Colonic mucosa (tissue), 4 donors: ENCODE data around the gene ETV5. TPM values are rescaled to one million over a fixed set of nuclear protein-coding genes. Genes with fewer than 3 reads are reported as not detected.

Experiments
- DNase-seq: peaks from one replicate; pipeline ENCODE4 v3.0.0-alpha.2; 2020
- H3K27ac ChIP-seq: fragments of 200-600 bp; one replicate; pipeline ENCODE4 v1.8.0; 2021
- H3K27me3 ChIP-seq: fragments of 200-600 bp; one replicate; pipeline ENCODE4 v1.8.0; 2021
- H3K36me3 ChIP-seq: fragments of 200-600 bp; one replicate; pipeline ENCODE4 v1.8.0; 2021
- H3K4me1 ChIP-seq: fragments of 200-600 bp; one replicate; pipeline ENCODE4 v1.8.0; 2021; ENCODE audit warnings: mild to moderate bottlenecking
- H3K4me3 ChIP-seq: fragments of 200-600 bp; one replicate; pipeline ENCODE4 v1.8.0; 2021
- H3K9ac ChIP-seq, 2 donors: one replicate each; pipeline ENCODE4 v1.7.0; 2013; ENCODE audit warnings: control low read depth in 2 of 2, low read depth in 2 of 2, low read length in 2 of 2
- H3K9me3 ChIP-seq: fragments of 200-600 bp; one replicate; pipeline ENCODE4 v1.8.0; 2021
- intact Hi-C: fragments of 100-400 bp; cut with DNase I; formaldehyde crosslinking; loops from one replicate; pipeline ENCODE4 v1.14.1; 2022
- total RNA-seq, 2 donors: library from RNA; stranded (reverse); fragmentation: NEBNext Ultra II Directional in 1 of 2; extraction: Animal tissue kit (Norgen Biotek cat#: 25700) in 1 of 2; gene quantifications; one replicate each; pipeline ENCODE4 v1.2.1, GENCODE V29; 2021
- TF ChIP-seq, protein P1 (sequence below): fragments of 200-600 bp; IDR thresholded peaks from one replicate; pipeline ENCODE4 v1.8.0; 2022; ENCODE audit warnings: antibody characterized with exemption, mild to moderate bottlenecking
- donor health status: healthy.
- donor health status: DM: no; HTN: no; CAD: no.
- donor health status: DM: no; HTN: no; CAD: no.

Gene ETV5
- total RNA-seq, 2 donors from 2014 or later, result 3.1 TPM

DNA sequence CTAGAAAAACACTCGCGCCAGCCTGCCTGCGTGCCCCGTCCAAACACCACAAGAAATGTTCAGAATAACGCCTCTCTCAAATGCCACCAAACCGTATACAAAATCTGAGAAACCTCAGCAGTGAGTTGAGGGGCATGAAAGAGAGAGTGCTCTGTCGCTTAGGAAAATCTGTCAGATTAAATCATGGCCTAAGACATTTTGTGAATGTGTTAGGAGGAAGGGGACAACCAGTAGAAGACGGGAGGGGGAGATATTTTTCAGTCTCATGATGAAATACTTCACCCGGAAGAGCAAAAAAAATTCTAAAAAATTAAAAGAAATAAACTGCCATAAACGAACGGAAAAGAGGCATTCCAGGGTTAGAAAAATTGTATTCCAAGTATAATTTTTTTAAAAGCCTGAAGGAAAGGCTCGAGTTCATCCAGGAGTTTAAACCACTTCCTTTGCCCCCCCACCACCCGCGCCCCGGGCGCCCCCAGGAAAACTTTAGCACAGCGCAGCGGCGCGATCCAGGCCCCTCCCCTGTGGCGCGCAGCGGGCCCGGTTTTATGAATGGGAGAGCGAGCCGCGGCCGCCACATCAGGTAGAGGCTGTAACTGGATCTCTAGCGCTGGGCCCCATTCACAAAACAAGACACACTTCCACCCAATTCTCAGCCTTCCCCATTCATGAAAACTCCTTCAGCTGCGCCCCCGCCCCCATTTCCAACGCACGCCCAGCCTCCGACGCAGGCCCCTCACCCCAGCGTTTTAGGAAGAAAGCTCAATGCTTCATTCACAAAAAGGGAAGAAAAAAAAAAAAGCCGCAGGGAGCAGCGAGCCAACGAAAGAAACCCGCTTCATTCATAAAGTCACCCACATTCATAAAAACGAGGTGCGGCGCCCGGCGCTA lies 1.4 kb downstream of the ETV5 start:
- no peak overlapping the region for H3K27ac ChIP-seq
- H3K27me3 ChIP-seq, result peaks cover 31% of the 10 kb centered on the region
- no peaks in the 10 kb centered on the region for H3K9me3 ChIP-seq
- peak overlapping the region; percentile 6 to 66 for H3K9ac ChIP-seq
- TF ChIP-seq, protein P1, sequence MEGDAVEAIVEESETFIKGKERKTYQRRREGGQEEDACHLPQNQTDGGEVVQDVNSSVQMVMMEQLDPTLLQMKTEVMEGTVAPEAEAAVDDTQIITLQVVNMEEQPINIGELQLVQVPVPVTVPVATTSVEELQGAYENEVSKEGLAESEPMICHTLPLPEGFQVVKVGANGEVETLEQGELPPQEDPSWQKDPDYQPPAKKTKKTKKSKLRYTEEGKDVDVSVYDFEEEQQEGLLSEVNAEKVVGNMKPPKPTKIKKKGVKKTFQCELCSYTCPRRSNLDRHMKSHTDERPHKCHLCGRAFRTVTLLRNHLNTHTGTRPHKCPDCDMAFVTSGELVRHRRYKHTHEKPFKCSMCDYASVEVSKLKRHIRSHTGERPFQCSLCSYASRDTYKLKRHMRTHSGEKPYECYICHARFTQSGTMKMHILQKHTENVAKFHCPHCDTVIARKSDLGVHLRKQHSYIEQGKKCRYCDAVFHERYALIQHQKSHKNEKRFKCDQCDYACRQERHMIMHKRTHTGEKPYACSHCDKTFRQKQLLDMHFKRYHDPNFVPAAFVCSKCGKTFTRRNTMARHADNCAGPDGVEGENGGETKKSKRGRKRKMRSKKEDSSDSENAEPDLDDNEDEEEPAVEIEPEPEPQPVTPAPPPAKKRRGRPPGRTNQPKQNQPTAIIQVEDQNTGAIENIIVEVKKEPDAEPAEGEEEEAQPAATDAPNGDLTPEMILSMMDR, result no peak
- H3K36me3 ChIP-seq, result no peaks in the 10 kb centered on the region
- intact Hi-C loops, result no loop called here
- DNase-seq, result peak; percentile 70
- H3K4me3 ChIP-seq, result peak overlapping the region; percentile 65
- H3K4me1 ChIP-seq, result peaks cover 8% of the 10 kb centered on the region

DNA sequence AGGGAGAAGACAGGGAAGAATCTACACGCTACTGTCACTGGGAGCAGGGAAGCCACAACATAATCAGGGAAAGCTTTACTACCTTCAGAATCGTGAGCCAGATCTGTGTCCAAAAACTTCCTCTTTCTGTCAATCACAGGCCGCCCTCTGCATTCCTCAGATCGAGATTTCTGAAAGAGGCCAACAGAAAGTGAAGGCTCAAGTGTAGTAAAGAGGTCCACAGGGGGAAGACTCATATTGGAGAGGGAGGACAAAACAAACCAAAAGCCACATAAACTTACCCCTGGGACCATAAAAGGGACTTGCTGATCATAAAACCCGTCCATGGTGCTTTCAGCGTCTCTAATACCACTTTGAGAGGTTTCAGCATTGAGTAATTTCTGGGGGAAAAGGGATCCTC lies 3.3 kb downstream of the ETV5 start:
- H3K27ac ChIP-seq, result no peak overlapping the region
- DNase-seq, result no peak
- H3K4me1 ChIP-seq, result peaks cover 8% of the 10 kb centered on the region
- TF ChIP-seq, protein P1, result no peak
- H3K9me3 ChIP-seq, result no peaks in the 10 kb centered on the region
- intact Hi-C loops, result no loop called here
- no peaks in the 10 kb centered on the region for H3K36me3 ChIP-seq
- no peak overlapping the region for H3K9ac ChIP-seq
- H3K4me3 ChIP-seq, result no peak overlapping the region
- peaks cover 12% of the 10 kb centered on the region for H3K27me3 ChIP-seq

DNA sequence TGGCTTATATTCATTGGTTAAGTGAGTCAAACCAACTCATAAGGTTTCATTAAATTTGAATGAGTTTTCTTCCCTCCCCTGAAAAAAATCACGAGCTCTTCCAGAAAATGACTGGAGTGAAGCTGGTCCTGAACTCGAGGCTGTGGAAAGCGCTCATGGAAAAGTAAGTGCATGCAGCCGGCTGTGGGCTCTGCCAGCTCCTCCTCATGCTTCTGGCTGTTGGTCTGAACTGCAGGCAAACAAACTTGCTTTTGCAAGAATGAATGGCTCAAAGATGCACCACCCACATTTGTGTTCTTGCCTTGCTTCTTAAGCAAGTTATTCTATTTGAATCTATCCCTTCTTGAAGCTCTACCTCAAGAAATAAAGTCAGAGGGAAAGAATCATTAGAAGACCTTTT lies 6.2 kb downstream of the ETV5 start:
- Histone ChIP-seq H3K9ac (no peak overlapping the region), H3K4me3 (no peak overlapping the region), H3K36me3 (no peaks in the 10 kb centered on the region), H3K4me1 (peaks cover 1% of the 10 kb centered on the region), H3K9me3 (no peaks in the 10 kb centered on the region), H3K27ac (no peak overlapping the region), H3K27me3 (peaks cover 5% of the 10 kb centered on the region)
- no peak for DNase-seq
- TF ChIP-seq, protein P1, result no peak
- intact Hi-C loops, result no loop called here

DNA sequence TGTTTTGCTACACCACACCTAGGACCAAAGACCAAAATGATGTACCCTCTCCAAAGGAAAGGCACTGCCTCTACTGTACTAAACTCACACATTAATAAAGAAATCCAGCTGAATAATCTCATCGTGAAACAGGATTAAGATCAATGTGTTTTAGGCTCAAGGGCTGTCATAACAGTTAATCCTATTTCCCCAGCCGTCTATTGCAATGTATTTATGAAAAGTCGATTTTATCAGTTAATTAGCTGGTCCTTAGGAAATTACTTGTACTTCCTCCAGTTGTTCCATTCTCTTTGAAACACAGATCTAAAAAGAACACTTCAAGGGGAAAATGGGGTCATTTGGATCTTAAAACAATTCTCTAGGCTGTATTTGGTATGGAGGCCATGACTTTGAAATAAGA lies 8.5 kb downstream of the ETV5 start:
- peaks cover 13% of the 10 kb centered on the region for H3K4me1 ChIP-seq
- intact Hi-C loops, result no loop called here

DNA sequence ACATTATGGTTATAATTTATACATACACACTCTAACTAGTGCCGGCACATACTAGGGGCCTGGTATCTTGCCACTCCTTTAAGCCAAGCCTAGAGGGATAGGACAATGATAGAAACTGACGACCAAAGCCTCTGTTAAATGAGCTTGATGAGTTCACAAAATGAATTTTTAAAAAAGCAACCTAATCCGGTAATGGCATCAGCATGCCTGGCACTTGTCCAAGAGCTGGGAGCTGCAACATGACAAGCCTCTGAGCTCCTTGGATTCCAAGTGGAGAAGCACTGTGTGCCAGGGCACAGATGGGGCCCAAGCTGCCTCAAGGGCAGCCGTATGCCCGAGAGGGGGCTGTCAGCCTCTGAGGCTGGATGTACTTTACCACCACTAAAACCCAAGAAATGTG lies 9.7 kb downstream of the ETV5 start:
- Histone ChIP-seq H3K36me3 (no peaks in the 10 kb centered on the region), H3K4me1 (peaks cover 13% of the 10 kb centered on the region), H3K9me3 (no peaks in the 10 kb centered on the region), H3K27ac (no peak overlapping the region), H3K4me3 (no peak overlapping the region), H3K27me3 (no peaks in the 10 kb centered on the region), H3K9ac (no peak overlapping the region)
- intact Hi-C loops, result no loop called here
- TF ChIP-seq, protein P1, result no peak
- DNase-seq, result no peak

More for the DNA sequence above, 8.5 kb downstream of the ETV5 start:
- Histone ChIP-seq H3K9me3 (no peaks in the 10 kb centered on the region), H3K27me3 (no peaks in the 10 kb centered on the region), H3K9ac (no peak overlapping the region), H3K36me3 (no peaks in the 10 kb centered on the region), H3K4me3 (no peak overlapping the region), H3K27ac (no peak overlapping the region)
- no peak for DNase-seq
- TF ChIP-seq, protein P1, result no peak
